Measurements from ENCODE around the gene KCNK3.

DNA sequence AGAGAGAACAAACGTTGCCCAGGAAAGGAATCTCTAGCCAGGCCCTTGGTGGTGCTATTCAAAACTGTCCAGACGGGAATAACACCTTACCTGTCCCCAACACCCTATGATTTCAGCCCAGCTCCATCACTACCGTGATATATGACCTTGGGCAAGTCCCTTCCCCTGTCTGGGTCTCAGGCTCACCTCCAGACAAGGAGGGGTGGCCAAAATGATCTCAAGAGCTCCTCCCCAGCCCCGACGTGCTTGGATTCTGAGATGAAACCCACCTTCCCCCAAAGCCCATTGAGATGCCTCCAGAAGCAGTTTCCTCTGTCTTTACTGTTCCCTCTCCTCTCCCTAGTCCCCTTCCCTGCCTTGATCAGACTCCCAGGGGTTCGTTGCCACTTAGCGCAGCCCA is 1.5 kb downstream of the KCNK3 start:
- TF ChIP-seq TAF1 (IDR thresholded peaks at IDR 0.05; ENCODE audit: borderline replicate concordance, low read depth, low read length) (no peak), GABPA (IDR thresholded peaks at IDR 0.05; ENCODE audit: low read depth) (no peak), FOXM1 (IDR thresholded peaks at IDR 0.05; ENCODE audit: low read depth) (no peak), MEF2A (IDR thresholded peaks at IDR 0.05; ENCODE audit: borderline replicate concordance, low read depth) (no peak), EZH2phosphoT487 (IDR thresholded peaks at IDR 0.05; ENCODE audit: borderline replicate concordance, low read depth) (no peak), RFX5 (IDR thresholded peaks at IDR 0.05; ENCODE audit: low read length) (no peak)
- TF ChIP-seq, protein P1, sequence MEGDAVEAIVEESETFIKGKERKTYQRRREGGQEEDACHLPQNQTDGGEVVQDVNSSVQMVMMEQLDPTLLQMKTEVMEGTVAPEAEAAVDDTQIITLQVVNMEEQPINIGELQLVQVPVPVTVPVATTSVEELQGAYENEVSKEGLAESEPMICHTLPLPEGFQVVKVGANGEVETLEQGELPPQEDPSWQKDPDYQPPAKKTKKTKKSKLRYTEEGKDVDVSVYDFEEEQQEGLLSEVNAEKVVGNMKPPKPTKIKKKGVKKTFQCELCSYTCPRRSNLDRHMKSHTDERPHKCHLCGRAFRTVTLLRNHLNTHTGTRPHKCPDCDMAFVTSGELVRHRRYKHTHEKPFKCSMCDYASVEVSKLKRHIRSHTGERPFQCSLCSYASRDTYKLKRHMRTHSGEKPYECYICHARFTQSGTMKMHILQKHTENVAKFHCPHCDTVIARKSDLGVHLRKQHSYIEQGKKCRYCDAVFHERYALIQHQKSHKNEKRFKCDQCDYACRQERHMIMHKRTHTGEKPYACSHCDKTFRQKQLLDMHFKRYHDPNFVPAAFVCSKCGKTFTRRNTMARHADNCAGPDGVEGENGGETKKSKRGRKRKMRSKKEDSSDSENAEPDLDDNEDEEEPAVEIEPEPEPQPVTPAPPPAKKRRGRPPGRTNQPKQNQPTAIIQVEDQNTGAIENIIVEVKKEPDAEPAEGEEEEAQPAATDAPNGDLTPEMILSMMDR (IDR thresholded peaks at IDR 0.05) = no peak

All from SK-N-SH (cell line).